HCT116 (cell line): ENCODE results near the gene C12orf75.

Experiments used
- SP1 ChIP-seq: IDR thresholded peaks from 2 replicates; pipeline ENCODE4 v1.6.1; 2012; ENCODE audit warnings: low read depth
- TF ChIP-seq, protein P1 (sequence below), 3 experiments: fragments of 200-600 bp in 1 of 3; sonication (generic) in 1 of 3; IDR thresholded peaks in 2 of 3; conservative IDR thresholded peaks in 1 of 3; 2 replicates each; pipeline ENCODE4 v1.5.1; 2012 to 2017; ENCODE audit warnings: low read depth in 2 of 3, low read length in 2 of 3, antibody characterized with exemption in 1 of 3, borderline replicate concordance in 1 of 3, control low read depth in 1 of 3, mild to moderate bottlenecking in 1 of 3, mixed read lengths in 1 of 3, mixed run types in 1 of 3, moderate library complexity in 1 of 3; ENCODE audit not compliant: insufficient read depth in 1 of 3

- TF ChIP-seq, protein P1, sequence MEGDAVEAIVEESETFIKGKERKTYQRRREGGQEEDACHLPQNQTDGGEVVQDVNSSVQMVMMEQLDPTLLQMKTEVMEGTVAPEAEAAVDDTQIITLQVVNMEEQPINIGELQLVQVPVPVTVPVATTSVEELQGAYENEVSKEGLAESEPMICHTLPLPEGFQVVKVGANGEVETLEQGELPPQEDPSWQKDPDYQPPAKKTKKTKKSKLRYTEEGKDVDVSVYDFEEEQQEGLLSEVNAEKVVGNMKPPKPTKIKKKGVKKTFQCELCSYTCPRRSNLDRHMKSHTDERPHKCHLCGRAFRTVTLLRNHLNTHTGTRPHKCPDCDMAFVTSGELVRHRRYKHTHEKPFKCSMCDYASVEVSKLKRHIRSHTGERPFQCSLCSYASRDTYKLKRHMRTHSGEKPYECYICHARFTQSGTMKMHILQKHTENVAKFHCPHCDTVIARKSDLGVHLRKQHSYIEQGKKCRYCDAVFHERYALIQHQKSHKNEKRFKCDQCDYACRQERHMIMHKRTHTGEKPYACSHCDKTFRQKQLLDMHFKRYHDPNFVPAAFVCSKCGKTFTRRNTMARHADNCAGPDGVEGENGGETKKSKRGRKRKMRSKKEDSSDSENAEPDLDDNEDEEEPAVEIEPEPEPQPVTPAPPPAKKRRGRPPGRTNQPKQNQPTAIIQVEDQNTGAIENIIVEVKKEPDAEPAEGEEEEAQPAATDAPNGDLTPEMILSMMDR (IDR thresholded peaks at IDR 0.05 in 2 of 3, conservative IDR thresholded peaks at IDR 0.05 in 1 of 3; ENCODE audit: borderline replicate concordance in 1 of 3, insufficient read depth in 1 of 3, low read depth in 2 of 3, low read length in 2 of 3): no peak
- TF ChIP-seq SP1: no peak
Observed at GRCh38 chr12:105296116-105297089, 34.1 kb upstream of the C12orf75 start.
